ENCODE results near the gene SLC36A2.

DNA sequence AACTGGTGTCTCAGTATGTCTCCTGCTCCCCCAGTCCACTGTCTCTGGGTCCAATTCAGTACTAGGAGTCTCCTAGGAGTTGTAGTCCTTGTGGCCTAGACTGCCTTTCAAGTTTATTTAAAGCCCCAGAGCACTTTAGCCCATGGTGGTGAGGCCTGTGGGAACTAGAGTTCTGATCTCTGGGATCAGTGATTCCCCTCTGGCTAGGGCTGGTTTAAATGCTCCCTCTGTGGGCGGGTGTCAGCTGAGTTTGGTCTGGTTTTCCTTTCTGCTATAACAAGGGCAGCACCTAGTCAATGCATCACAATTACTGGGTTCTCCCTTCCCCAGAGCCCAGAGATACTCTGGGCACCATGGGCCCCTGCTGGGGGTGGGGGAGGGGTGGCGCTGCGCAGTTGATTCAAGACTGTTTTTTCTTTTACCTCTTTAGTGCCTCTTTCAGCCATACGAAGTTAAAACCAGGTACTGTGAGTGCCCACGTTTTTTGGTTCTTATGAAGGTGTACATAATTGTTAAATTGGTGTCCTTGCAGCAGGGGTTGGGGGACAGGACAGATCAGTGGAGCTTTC, 34.5 kb downstream of the SLC36A2 start:
- TF ChIP-seq, protein P1, sequence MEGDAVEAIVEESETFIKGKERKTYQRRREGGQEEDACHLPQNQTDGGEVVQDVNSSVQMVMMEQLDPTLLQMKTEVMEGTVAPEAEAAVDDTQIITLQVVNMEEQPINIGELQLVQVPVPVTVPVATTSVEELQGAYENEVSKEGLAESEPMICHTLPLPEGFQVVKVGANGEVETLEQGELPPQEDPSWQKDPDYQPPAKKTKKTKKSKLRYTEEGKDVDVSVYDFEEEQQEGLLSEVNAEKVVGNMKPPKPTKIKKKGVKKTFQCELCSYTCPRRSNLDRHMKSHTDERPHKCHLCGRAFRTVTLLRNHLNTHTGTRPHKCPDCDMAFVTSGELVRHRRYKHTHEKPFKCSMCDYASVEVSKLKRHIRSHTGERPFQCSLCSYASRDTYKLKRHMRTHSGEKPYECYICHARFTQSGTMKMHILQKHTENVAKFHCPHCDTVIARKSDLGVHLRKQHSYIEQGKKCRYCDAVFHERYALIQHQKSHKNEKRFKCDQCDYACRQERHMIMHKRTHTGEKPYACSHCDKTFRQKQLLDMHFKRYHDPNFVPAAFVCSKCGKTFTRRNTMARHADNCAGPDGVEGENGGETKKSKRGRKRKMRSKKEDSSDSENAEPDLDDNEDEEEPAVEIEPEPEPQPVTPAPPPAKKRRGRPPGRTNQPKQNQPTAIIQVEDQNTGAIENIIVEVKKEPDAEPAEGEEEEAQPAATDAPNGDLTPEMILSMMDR (conservative IDR thresholded peaks at IDR 0.05) = no peak
- TF ChIP-seq ZFX (IDR thresholded peaks at IDR 0.05) = no peak

Measured in C4-2B (cell line).